ENCODE results near the gene TRIM73.
"Not testable (repeated sequence)": the region's sequence is repeated elsewhere in the genome, so short reads cannot be mapped to it uniquely, and the experiment has no call there.

The TRIM73 gene

DNA sequence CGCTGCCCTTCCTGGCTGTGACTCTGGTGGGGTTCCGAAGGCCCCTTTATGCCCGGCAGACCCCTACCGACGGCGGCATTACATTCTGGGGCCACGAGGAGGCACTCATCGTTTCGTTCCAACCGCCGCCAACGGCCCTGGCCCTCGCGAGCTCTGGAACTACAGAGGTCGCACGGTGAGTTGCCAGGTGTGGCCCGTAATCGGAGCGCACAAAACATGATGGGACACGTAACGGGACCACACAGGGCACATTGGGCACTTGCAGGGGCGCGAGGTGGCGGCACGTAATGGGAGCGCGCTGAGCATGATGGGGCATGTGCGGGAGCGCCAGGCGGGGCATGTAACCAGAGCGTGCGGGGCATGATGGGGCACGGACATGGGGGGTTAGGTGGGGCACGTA lies at the start of gene TRIM73:
Gene TRIM73 (plus strand): TSS at position 301 of the 400 bp plus-strand sequence. CDS start 3,305 bp downstream, outside the sequence.
- DNase-seq (ENCODE audit: low read depth) = not testable (repeated sequence)

DNA sequence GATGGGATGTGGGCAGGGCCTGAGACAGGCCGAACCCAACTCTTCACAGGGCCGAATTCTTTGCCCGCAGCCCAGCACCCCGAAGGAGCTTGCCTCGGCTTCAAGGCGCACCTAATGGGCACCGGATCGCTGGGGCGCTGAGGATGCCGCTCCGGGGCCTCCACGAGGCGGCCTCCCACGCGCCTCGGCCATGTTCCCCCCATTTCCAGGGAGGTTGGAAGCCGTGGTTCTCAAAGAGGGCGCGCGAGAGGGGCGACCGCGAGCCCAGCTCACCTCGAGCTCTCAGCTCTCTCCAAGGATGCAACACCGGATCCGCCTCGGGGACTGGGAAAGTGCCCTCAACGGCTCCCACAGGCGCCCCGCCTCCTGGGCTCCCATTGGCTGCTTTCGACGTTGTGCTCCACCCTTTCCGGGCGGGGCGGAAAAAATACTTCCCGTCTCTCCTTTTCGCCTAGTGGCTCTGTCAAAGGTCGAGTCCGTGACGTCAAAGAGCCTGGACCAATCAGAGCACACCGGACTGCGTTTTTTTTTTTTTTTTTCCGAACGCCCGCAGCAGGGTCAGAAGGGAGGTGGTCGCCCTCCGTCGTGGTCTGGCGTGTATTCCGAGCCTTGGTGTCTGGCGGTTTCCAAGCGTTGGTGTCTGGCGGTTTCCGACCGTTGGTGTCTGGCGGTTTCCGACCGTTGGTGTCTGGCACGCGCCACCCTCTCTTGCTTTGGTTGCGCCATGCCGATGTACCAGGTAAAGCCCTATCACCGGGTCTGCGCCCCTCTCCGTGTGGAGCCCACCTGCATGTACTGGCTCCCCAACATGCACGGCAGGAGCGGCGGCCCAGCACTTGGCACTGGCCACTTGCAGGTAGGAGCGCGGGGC lies 36.5 kb upstream of the TRIM73 start:
- not testable (repeated sequence) for DNase-seq (ENCODE audit: low read depth)

DNA sequence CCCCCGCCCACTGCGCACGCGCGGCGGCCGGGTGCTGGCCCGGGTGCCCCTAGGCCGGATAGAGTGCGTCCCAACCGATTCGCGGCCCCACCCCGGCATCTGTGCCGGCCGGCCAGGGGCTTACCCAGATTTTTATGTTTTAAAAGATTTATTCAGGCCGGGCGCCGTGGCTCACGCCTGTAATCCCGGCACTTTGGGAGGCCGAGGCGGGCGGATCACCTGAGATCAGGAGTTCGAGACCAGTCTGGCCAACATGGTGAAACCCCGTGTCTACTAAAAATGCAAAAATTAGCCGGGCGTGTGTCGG lies 35.9 kb upstream of the TRIM73 start:
- DNase-seq (ENCODE audit: low read depth) = not testable (repeated sequence)

DNA sequence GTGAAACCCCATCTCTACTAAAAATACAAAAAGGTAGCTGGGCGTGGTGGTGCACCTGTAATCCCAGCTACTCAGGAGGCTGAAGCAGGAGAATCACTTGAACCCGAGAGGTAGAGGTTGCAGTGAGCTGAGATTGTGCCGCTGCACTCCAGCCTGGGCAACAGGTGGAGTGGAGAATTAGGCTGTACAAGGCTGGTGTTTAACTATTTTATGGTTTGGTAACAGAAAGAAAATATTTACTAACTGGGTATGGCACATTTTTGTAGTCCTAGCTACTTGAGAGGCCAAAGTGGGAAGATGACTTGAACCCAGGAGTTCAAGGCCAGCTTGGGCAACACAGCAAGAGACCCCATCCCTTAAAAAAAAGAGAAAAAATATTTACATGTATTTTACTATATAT lies 31.4 kb upstream of the TRIM73 start:
- not testable (repeated sequence) for DNase-seq (ENCODE audit: low read depth)

DNA sequence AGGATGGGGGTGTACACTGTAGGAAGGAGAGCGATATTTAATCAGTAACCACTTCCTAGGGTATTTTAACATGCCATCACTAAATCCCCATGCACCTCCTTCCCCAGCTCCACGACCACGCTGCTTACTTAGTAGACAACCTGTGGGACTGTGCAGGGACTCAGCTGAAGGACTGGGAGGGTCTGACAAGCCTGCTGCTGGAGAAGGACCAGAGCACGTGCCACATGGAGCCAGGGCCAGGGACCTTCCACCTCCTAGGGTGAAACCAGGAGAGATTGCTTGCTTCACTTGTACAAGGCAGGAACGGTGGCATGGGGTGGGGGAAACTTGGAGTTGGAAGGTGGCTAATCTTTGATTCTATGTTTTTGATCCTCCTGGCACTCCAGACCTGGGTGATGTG lies 28.8 kb upstream of the TRIM73 start:
- DNase-seq (ENCODE audit: low read depth) = not testable (repeated sequence)

DNA sequence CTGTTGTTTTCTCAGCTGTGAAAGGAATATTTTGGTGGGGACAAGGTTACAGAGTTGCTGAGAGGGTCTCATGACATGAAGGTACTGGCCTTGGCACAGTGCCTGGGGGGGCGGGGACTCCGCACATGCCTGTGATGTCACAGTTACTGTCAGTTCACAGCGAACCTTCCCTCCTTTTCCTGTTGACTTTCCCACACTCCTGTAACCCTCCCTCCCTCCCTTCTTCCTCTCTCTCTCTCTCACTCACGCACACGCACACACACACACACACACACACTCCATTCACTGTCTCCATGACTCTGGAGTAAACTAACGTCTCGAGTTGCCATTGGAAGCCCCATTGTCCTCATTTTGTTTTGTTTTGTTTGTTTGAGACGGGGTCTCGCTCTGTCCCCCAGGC lies 28.1 kb upstream of the TRIM73 start:
- DNase-seq (ENCODE audit: low read depth) = not testable (repeated sequence)

DNA sequence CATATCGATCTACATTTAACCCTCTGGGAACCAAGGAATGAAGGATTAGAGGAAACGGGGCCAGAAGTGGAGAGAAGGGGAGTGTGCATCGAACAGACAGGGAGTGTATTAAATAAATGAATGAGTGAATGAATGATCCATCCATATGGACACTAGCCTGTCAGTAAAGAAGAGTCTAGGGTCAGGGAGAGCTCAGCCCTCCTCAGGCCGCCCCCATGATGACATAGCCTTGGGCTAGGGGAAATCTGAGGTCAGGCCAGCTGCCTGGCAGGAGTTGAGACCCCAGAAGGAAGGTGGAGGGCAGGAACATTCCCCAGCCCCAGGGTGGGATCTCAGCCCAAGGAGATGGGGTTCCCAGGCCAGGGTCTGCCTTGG lies 21.3 kb upstream of the TRIM73 start:
- not testable (repeated sequence) for DNase-seq (ENCODE audit: low read depth)

DNA sequence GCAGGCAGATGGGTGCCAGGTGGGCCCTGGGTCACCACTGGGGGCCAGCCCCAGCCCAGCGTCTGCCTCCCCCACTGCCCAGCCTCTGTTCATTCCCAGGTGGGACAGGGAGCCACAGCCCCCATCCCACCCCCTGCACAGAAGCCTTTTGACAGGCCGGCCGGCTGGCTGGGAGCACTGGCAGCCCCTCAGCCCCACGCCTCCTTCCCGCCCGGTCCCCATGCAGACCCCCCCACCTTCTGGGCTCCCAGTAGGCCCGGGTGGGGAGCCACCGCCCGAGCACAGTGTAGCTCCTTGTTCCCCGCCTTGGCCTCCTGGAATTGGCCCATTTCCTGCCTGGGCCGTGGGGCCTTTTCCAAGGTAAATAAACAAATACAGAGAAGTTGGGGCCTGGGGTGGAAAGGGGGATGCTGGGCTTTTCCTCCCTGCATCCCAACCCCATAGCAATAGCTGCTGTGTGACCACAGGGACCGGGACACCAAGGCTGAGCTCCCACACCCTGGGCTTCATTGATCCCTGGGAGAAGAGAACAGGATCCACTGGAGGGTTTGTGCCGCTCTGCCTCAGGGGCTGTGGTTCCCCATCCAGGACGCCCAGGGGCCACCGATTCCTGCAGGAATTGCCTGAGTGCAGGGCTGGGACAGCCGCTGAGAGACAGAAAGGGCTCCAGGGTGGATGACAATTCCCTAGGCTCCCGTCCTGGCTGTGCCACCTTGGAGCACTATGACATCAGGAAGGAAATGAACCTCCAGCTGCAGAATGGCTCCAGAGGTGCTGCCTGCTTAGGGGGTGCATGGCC lies 20.7 kb upstream of the TRIM73 start:
- DNase-seq (ENCODE audit: low read depth) = not testable (repeated sequence)

DNA sequence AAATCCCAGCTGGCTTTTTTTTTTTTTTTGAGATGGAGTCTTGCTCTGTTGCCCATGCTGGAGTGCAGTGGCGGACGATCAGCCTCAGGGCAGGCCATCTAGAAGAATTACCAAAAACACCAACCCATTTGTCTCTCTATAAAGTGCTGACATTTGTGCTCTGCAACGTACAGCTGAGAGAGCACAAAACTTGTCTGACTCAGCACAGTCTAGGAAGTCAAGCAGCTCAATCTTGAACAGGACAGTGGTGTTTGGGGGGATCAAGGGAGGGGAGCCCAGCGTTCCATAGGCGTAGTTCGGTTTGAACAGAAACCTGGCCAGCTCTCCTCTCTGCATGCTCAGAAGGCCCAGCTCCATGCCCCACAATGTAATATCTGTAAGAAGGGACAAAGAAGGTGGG lies 2.2 kb upstream of the TRIM73 start:
- not testable (repeated sequence) for DNase-seq (ENCODE audit: low read depth)

DNA sequence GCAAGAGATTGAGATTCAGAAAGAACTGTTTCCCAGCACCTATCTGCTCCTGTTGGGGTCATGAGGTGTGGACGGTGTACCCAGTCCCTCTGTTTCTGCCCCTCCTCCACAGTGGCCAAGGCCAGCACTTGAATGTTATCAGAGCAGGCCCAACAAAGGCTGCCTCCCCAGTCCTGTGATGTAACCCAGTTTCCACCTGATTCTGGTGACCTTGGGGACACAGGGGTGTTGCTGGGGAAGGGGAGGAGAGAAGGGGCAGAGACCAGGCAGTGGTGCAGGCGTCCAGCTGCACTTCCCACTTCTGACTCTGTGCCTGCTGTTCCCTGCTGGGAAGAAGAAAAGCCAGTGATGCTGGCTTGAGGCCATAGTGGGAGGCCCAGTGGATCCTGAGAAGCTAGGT lies 2.4 kb downstream of the TRIM73 start:
- DNase-seq (ENCODE audit: low read depth) = not testable (repeated sequence)

DNA sequence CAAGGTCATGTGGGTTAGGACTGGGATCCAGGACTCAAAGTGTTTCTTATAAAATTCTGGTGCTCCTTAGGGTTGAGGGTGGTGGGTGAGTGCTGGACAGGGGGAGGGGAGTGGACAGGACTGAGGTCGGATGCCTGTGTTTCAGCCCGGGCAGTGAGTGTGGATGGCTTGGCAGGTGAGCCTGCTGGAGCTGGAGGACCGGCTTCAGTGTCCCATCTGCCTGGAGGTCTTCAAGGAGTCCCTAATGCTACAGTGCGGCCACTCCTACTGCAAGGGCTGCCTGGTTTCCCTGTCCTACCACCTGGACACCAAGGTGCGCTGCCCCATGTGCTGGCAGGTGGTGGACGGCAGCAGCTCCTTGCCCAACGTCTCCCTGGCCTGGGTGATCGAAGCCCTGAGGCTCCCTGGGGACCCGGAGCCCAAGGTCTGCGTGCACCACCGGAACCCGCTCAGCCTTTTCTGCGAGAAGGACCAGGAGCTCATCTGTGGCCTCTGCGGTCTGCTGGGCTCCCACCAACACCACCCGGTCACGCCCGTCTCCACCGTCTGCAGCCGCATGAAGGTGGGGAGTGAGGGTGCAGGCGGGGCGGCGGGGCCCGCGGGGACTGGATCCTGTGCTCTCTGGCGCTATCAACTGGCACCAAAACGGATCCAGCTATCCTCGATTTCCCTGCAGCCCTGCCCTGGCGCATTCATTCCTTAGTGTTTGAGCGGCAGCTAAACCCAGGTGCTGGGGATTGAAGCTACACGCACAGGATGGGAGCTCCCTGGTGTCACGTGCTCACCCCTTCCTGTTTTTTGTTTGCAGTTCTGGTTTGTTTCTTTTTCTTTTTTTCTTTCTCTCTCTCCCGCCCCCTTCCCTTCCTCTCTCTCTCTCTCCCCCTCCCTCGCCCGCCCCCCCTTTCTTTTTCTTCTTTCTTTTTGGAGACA lies 3.6 kb downstream of the TRIM73 start:
- not testable (repeated sequence) for DNase-seq (ENCODE audit: low read depth)

DNA sequence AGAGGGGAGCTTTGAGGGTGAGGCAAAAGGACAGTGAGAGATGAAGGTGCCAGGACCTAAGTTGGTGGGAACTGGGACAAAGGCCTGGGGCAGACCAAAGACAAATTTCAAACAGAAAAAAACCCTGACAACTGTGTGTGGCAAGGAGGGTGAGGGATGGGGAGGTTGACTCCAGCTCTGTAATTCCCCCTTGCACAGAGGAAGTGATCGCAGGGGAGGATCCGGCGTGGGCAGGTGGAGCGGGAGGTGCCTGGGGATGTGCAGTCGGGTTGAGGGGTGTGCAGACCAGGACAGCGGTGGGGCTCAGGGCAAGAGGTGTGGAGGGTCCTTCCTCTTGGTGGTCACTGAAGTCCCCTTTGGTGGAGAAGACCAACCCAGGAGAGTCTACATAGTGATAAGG lies 5.1 kb downstream of the TRIM73 start:
- DNase-seq (ENCODE audit: low read depth) = not testable (repeated sequence)

DNA sequence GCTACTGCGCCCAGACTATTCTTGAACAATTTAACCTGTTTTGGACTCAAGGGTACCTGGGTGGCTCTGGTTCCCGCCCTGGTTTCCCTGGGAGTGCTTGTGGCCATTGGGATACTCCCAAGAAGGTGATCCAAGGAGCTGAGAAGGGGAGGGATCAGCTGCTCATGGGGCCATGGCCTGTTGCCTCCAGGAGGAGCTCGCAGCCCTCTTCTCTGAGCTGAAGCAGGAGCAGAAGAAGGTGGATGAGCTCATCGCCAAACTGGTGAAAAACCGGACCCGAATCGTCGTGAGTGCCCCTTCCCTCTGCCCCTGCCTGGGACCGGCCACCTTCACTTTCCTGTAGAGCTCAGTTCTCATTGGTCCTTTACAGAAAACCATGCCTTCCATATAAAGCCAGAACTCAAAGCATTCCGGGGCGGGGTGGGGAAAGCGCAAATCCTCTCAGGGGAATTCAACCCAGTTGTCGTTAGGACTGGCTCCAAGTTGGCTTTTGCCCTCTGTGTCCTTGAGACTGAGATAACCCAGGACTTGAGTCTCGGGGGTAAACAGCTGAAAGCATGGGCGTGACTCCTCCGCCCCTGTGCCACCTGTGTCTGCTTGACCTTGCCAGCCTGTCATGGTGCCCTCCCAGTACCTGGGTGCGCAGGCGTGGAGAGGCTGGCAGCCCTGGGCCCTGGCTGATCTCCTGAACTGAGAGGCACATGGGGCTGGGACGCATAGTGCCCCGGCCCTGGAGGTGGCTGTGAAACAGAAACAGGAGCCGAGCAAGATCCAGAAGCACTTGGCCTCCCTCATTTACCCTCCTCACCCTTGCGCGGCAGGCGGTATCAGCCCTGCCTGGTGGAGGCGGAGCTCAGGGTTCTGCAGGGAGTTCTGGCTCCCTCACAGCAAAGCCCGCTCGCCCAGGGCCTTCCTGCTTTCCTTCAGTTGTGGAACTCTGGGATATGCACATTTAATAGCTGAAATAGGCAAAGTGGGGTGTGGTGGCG lies 8.3 kb downstream of the TRIM73 start:
- DNase-seq (ENCODE audit: low read depth) = not testable (repeated sequence)

DNA sequence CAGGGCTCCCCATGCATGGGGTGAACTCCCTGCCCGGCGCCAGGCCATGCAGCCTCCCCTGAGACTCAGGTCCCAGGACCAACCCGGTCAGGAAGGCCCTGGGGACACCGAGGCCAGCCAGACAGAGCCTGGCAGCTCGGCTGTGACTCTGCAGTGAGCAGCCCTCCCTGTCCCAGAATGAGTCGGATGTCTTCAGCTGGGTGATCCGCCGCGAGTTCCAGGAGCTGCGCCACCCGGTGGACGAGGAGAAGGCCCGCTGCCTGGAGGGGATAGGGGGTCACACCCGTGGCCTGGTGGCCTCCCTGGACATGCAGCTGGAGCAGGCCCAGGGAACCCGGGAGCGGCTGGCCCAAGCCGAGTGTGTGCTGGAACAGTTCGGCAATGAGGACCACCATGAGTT lies 9.2 kb downstream of the TRIM73 start:
- not testable (repeated sequence) for DNase-seq (ENCODE audit: low read depth)

DNA sequence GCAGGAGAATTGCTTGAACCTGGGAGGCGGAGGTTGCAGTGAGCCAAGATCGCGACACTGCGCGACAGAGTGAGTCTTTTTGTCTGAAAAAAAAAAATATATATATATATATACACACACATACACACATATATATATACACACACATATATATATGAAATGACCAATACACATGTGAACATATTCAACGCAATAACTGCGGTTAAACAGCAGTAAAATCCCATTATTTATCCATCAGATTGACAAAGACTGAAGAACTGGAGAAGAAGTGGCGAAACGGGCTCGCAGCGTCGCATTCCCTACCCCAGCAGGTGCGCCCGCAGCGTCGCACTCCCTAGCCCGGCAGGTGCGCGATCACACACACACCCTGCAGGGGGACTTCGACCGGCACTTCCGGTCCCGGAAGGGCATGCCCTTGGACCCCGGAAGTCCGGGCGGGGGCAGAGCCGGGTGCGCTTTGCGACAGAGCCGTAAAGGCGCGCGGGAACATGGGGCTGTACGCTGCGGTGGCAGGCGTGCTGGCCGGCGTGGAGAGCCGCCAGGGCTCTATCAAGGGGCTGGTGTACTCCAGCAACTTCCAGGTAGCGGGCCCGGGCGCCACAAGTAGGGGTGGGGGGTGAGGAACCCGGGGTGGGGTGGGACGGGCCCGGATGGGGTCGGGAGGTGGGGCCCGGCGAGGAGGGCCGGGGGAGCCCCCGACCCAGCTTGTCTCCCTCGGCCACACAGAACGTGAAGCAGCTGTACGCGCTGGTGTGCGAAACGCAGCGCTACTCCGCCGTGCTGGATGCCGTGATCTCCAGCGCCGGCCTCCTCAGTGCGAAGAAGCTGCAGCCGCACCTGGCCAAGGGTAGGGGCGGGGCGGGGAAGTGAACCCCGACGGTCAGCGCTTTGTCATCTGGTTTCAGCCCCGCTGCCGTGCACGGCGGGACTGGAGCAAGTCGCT lies 14.7 kb downstream of the TRIM73 start:
- DNase-seq (ENCODE audit: low read depth) = not testable (repeated sequence)

DNA sequence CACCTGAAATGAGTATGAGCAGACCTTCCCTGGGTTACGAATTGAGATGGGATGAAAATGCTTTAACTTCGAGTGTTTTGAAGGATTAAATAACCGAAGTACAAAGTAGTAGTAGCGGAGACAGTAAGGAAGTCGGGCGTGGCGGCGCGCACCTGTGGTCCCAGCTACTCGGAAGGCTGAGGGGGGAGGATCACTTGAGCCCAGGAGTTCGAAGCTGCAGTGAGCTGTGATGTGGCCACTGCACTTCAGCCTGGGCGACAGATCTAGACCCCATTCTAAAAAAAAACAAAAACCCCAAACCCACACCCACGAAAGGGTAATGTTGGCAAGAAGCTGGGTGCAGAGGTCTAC lies 15.4 kb downstream of the TRIM73 start:
- not testable (repeated sequence) for DNase-seq (ENCODE audit: low read depth)

DNA sequence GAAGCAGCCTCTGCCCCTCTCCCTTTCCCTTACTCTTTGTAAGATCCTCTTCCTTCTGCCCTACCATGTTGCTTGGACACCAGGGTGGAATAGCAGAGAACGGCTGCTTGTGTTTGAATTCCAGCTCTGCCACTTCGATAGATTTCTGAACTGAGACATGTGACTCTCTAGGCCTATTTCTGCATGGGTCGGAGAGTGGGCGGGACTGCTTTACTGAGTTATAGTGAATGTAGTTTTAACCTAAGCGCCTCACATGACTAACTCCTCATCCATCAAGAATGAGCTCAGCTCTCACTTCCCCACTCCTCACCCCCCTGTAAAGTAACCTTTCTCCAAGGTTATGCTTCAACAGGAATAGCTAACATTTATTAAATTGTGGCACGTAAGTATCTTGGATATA lies 18.8 kb downstream of the TRIM73 start:
- DNase-seq (ENCODE audit: low read depth) = not testable (repeated sequence)

DNA sequence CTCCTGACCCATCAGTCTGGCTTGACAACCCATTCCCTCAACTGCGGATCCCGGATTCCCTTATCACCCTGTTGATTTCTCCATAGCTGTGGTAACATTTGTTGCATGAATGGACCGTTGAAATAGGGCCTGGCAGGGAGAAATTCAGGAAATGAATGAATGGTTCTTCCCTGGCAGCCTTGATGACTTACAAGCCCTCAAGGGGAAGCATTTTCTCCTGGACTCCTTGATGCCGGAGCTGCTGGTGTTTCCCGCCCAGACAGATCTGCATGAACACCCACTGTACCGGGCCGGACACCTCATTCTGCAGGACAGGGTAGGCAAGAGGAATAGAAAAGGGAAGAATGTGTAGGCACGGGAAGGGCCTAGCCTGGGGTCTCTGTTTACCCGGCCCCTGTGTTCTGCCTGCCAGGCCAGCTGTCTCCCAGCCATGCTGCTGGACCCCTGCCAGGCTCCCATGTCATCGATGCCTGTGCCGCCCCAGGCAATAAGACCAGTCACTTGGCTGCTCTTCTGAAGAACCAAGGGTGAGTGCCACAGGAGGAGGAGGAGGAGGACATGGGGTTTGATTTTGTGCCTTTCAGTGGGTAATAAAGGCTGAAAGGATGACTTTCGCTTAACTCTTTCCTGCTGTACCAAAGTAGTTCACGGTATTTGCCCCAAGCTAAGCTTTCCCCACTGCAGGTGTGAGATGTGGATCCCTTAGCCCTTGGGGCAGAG lies 19.4 kb downstream of the TRIM73 start:
- not testable (repeated sequence) for DNase-seq (ENCODE audit: low read depth)

DNA sequence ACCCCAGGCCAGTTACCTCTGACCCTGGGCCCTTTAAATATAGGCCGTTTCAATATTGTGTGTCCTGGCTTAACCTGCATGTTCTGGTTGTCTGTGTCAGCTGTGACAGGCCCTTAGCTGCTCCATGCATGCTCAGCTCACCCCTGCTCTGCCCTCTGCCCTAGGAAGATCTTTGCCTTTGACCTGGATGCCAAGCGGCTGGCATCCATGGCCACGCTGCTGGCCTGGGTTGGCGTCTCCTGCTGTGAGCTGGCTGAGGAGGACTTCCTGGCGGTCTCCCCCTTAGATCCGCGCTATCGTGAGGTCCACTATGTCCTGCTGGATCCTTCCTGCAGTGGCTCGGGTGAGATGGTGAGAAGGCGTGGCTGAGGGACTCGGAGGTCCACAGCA lies 20.0 kb downstream of the TRIM73 start:
- DNase-seq (ENCODE audit: low read depth) = not testable (repeated sequence)
